Brain pericyte (primary cell): ENCODE results near the gene BOLA2.
"Not testable (repeated sequence)": the region's sequence is repeated elsewhere in the genome, so short reads cannot be mapped to it uniquely, and the experiment has no call there.

ENCODE experiments used
- DNase-seq: peaks from one replicate; pipeline ENCODE4 v3.0.0-alpha.2; 2012; ENCODE audit warnings: low read depth, low spot score

BOLA2 gene

DNA sequence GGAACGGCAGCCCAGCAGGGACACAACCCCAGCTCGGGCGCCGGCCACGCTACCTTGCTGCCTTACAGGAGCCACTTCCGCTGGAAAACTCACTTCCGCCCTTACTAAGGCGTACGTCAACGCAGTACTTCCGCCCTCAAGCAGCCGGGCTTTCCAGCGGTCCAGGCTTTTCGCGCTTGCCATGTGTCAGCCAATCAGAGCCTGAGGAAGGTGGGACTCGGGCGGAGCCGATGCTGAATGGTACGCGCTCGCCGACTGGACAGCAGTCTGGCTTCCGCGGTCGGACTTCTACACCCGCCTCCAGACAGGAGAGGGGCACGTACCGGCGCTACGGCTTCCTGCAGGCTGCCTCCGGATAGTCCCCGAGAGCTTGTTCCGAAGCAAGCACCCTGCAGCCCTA, at the start of gene BOLA2, which contains the start of gene SLX1B:
TSS of gene BOLA2 (minus strand) at position 83 of the 400 bp plus-strand sequence. CDS start 98 bp downstream, outside the sequence.
TSS of gene SLX1B (plus strand) at position 265 of the 400 bp plus-strand sequence.
- DNase-seq: not testable (repeated sequence)

DNA sequence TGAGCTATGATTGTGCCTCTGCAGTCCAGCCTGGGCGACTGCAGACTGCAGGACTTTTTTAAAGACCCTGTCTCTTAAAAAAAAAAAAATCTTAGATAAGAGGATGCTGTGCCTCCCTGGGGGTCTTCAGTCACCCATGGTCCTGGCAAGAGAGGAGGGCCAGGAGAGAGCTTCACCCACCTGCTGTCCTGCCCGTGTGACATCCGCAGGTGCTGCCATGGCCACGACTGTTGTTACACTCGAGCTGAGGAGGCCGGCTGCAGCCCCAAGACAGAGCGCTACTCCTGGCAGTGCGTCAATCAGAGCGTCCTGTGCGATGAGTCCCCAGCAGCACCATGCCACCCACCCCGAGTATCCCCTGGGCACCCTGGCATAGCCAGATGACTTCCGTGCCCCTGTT, 28.1 kb upstream of the BOLA2 start:
- not testable (repeated sequence) for DNase-seq

DNA sequence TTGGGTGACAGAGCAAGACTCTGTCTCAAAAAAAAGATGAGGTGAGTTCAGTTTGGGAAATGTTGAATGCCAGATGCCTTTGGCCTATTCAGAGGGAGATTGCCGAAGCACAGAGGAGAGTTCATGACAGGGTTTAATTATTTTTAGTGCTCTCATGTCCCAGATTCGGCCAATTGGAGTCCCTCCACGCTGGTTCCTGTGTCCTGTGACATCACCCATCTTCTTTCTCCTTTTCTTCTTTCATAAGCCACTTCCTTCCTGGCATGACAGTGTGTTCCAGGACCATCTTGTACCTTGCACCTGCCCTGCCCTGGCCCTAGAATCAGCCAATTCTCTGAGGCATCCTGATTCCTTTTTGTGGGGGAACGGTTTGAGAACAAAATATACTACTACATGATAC, 17.9 kb upstream of the BOLA2 start:
- DNase-seq: not testable (repeated sequence)

DNA sequence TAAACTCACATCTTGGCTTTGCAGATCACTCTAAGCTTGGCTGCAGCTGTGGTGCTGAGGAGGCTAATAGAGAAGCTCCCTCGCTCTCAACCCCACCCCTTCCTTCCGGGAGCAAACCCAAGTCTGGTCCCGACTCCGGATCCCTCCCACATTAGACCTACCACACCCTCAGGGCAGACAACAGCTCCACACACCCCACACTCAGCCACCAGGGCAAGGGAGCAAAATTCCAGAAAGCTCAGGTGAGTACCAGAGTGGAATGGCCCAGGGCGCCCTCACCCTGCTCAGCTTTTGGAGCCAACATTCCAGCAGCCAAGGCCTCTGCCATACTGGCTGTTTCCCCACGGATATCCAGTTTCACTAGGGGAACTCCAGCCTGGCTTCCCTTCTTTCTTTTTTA, 15.5 kb upstream of the BOLA2 start:
- DNase-seq: not testable (repeated sequence)

- not testable (repeated sequence) for DNase-seq
Observed at GRCh38 chr16:29467654-29468366, 13.7 kb upstream of the BOLA2 start.

GRCh38 chr16:29466904-29467303, 12.8 kb upstream of the BOLA2 start:
- not testable (repeated sequence) for DNase-seq

GRCh38 chr16:29465985-29466824, 12.1 kb upstream of the BOLA2 start:
- DNase-seq: not testable (repeated sequence)

DNA sequence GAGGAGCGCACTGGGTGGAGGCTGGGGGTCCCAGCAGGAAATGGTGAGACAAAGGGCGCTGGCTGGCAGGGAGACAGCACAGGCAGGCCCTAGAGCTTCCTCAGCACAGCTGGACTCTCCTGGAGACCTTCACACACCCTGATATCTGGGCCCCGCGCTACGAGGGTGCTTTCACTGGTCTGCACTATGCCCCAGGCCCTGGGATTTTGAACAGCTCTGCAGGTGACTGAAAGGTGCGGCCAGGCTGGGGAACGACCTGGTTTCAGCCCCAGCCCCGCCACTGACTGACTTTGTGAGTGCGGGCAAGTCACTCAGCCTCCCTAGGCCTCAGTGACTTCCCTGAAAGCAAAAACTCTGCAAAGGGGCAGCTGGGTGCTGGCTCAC, 6.5 kb upstream of the BOLA2 start:
- not testable (repeated sequence) for DNase-seq

DNA sequence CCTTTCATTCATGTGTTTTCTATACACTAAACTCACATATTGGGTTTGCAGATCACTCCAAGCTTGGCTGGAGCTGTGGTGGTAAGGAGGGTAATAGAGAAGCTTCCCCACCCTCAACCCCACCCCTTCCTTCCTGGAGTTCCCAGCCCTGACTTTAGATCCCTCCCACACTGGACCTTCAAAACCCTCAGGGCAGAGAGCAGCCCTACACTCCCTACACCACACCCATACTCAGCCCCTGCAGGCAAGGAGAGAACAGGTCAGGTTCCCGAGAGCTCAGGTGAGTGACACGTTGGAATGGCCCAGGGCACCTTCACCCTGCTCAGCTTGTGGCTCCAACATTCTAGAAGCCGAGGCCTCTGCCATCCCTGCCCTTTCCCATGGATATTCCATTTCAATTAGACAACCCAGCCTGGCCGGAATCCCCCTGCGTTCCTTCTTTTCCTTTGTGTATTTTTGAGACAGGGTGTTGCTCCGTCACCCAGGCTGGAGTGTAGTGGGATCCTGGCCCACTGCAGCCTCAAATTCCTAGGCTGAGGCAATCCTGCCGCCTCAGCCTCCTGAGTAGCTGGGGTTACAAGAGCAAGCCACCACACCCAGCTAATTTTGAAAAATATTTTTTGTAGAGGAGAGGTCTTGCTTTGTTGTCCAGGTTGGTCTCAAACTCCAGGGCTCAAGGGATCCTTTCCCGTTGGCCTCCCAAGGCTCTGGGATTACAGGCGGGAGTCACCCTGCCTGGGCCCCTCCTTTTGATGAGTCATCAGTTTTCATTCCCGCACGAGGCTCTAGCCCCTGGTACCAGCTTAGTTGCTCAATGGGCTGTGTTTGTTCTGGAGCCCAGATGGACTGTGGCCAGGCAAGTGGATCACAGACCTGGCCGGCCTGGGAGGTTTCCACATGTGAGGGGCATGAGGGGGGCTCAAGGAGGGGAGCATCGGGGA, 5.8 kb upstream of the BOLA2 start, which contains the start of gene SULT1A4:
TSS of gene SULT1A4 (plus strand) at position 208 of the 941 bp plus-strand sequence. CDS start 1,473 bp downstream, outside the sequence.
- not testable (repeated sequence) for DNase-seq

GRCh38 chr16:29457660-29458059, 3.5 kb upstream of the BOLA2 start:
- not testable (repeated sequence) for DNase-seq

DNA sequence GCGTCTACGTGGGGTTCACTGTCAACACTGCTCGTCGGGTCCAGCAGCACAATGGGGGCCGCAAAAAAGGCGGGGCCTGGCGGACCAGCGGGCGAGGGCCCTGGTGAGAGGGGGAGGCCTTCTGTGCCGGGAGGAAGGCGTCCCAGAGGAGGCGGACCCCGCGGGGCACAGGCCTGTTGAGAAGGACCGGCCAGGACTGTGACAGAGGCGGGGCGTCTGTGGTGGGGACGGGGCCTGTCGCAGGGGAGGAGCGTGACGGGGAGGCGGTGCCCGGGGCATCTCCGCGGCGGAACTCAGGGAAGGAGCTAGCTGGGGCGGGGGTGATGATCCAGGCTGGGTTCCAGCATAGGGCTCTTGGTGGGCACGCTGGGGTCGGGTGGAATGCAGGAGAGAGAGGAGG, 677 bp upstream of the BOLA2 start:
- not testable (repeated sequence) for DNase-seq

GRCh38 chr16:29453754-29454153, 397 bp downstream of the BOLA2 start:
- DNase-seq: not testable (repeated sequence)

GRCh38 chr16:29425390-29425789, 28.8 kb downstream of the BOLA2 start:
- DNase-seq: not testable (repeated sequence)

GRCh38 chr16:29423587-29423986, 30.6 kb downstream of the BOLA2 start:
- not testable (repeated sequence) for DNase-seq

DNA sequence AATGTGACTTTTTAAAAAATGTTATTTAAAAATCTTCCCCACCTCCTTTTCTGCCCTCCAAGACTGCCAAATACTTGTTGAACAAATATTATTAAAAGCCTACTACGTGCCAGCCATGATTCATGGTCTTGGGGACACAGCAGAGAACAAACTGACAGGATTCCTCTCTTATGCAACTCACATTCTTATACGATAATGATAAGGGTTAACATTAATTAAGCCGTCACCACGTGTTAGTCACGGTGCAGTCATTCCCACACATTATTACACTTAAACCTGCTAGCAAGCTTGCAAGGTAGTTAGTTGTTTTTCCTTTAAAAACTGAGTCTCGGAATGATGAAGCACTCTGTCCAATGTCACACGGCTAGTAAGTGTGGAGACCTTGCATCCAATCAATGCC, 48.9 kb downstream of the BOLA2 start:
- not testable (repeated sequence) for DNase-seq
